WTC11 (cell line): ENCODE measurements around the gene LIPI.
A peak's percentile ranks its signal among the peaks of the same experiment; 100 is the strongest.

Experiments used
- HMGA2 ChIP-seq: fragments of 250-450 bp; sonication (Bioruptor Pico); IDR thresholded peaks from 2 replicates; pipeline ENCODE4 v1.4.0; 2021; ENCODE audit warnings: mild to moderate bottlenecking, moderate library complexity
- ZNF138 ChIP-seq: sonication (generic); formaldehyde crosslinking; conservative IDR thresholded peaks from 2 replicates; pipeline ENCODE4 v1.8.1; 2022; ENCODE audit warnings: mild to moderate bottlenecking, moderate library complexity, missing genetic modification reagents
- ZNF396 ChIP-seq: fragments of 250-450 bp; sonication (Bioruptor Pico); IDR thresholded peaks from 2 replicates; pipeline ENCODE4 v1.8.0; 2021; ENCODE audit warnings: mild to moderate bottlenecking, moderate library complexity, borderline replicate concordance
- TF ChIP-seq, protein P1 (sequence below): fragments of 200-600 bp; IDR thresholded peaks from 2 replicates; pipeline ENCODE4 v1.8.0; 2022; ENCODE audit warnings: antibody characterized with exemption
- TF ChIP-seq, protein P2 (sequence below): sonication (generic); formaldehyde crosslinking; IDR thresholded peaks from 2 replicates; pipeline ENCODE4 v1.8.1; 2023; ENCODE audit warnings: mild to moderate bottlenecking, missing genetic modification reagents, moderate library complexity

DNA sequence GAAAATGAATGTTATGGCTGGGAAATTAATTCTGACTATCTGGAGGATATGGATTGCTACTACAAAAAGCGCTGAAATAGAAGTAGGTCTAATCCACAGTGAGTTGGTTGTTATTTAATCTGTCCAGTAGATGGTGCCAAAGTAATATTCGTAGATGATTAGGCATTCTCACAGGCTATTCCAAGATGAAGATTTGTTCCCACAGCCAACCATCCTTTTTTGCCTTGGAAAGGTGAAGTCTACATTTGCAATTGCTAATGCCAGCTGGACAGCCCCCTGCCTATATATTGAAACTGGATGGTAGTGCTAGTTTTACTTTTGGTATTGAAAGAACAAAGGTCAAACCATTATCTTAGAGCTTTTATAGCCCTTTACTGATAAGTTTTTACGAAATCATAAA, 49.0 kb upstream of the LIPI start:
- TF ChIP-seq ZNF138 (CRISPR knock-in tag) (no peak), HMGA2 (CRISPR knock-in tag) (no peak), ZNF396 (CRISPR knock-in tag) (no peak)
- TF ChIP-seq, protein P1, sequence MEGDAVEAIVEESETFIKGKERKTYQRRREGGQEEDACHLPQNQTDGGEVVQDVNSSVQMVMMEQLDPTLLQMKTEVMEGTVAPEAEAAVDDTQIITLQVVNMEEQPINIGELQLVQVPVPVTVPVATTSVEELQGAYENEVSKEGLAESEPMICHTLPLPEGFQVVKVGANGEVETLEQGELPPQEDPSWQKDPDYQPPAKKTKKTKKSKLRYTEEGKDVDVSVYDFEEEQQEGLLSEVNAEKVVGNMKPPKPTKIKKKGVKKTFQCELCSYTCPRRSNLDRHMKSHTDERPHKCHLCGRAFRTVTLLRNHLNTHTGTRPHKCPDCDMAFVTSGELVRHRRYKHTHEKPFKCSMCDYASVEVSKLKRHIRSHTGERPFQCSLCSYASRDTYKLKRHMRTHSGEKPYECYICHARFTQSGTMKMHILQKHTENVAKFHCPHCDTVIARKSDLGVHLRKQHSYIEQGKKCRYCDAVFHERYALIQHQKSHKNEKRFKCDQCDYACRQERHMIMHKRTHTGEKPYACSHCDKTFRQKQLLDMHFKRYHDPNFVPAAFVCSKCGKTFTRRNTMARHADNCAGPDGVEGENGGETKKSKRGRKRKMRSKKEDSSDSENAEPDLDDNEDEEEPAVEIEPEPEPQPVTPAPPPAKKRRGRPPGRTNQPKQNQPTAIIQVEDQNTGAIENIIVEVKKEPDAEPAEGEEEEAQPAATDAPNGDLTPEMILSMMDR, result peak; percentile 31; the same call in 1 of the 2 replicates
- TF ChIP-seq, protein P2, sequence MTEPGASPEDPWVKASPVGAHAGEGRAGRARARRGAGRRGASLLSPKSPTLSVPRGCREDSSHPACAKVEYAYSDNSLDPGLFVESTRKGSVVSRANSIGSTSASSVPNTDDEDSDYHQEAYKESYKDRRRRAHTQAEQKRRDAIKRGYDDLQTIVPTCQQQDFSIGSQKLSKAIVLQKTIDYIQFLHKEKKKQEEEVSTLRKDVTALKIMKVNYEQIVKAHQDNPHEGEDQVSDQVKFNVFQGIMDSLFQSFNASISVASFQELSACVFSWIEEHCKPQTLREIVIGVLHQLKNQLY (CRISPR knock-in tag), result no peak
